Kidney (tissue), 14 donors: ENCODE results near the gene STAT5B. TPM values are rescaled to one million over a fixed set of nuclear protein-coding genes. Genes with fewer than 3 reads are reported as not detected.

Source experiments
- DNase-seq, 5 donors: peaks; one replicate each; pipeline ENCODE4 v3.0.0-alpha.2; 2013 to 2020
- FAIRE-seq: peaks from 2 replicates; lab custom pipeline; 2012; peaks lifted over from hg19 to GRCh38; lab: Jason Lieb, UNC
- H3K27ac ChIP-seq, 2 donors: one replicate each; pipeline ENCODE4 v1.7.0; 2013; ENCODE audit warnings: low read depth in 2 of 2, low read length in 2 of 2, inconsistent platforms in 1 of 2
- H3K27me3 ChIP-seq: one replicate; pipeline ENCODE4 v1.7.1; 2013; ENCODE audit warnings: low read length, inconsistent platforms; ENCODE audit not compliant: control insufficient read depth, insufficient read depth
- H3K36me3 ChIP-seq, 3 donors: one replicate each; pipeline versions ENCODE4 v1.7.0 to v1.7.1; 2013; ENCODE audit warnings: low read length in 3 of 3, control low read depth in 1 of 3, inconsistent platforms in 1 of 3; ENCODE audit not compliant: insufficient read depth in 3 of 3, control insufficient read depth in 2 of 3
- H3K4me1 ChIP-seq, 3 donors: one replicate each; pipeline versions ENCODE4 v1.7.0 to v1.7.1; 2013; ENCODE audit warnings: low read length in 3 of 3, inconsistent platforms in 1 of 3, low read depth in 1 of 3; ENCODE audit not compliant: control insufficient read depth in 2 of 3, insufficient read depth in 2 of 3
- H3K4me3 ChIP-seq, 3 donors: one replicate each; pipeline versions ENCODE4 v1.7.0 to v1.8.1; 2013; ENCODE audit warnings: low read length in 3 of 3, control low read depth in 1 of 3, inconsistent platforms in 1 of 3
- H3K9ac ChIP-seq, 3 donors: one replicate each; pipeline versions ENCODE4 v1.7.0 to v1.7.1; 2013; ENCODE audit warnings: low read length in 3 of 3, control low read depth in 1 of 3, inconsistent platforms in 1 of 3
- H3K9me3 ChIP-seq, 3 donors: one replicate each; pipeline versions ENCODE4 v1.7.0 to v1.7.1; 2013; ENCODE audit warnings: low read length in 3 of 3, control low read depth in 1 of 3, inconsistent platforms in 1 of 3; ENCODE audit not compliant: control insufficient read depth in 2 of 3, insufficient read depth in 1 of 3
- CTCF ChIP-seq: IDR thresholded peaks from 3 replicates; pipeline ENCODE4 v1.5.1; 2012; ENCODE audit warnings: mild to moderate bottlenecking, moderate library complexity, borderline replicate concordance; ENCODE audit not compliant: insufficient read depth; ENCODE audit errors: extremely low read depth
- intact Hi-C: fragments of 100-400 bp; cut with DNase I; formaldehyde crosslinking; loops from one replicate; pipeline ENCODE4 v1.11.1; 2022
- polyA plus RNA-seq: library from polyadenylated mRNA; stranded (reverse); fragments of 350-450 nt; fragmentation: Illumina TruSeq; extraction: RNeasy Lipid Tissue Mini Kit (QIAGEN cat#74804); gene quantifications from one replicate; pipeline ENCODE4 v1.2.3, GENCODE V29; 2014; ENCODE audit warnings: low read depth, low replicate concordance; ENCODE audit not compliant: insufficient read depth
- total RNA-seq: library from RNA; stranded (reverse); fragmentation: NEBNext Ultra II Directional; extraction: Animal tissue kit (Norgen Biotek cat#: 25700); gene quantifications from one replicate; pipeline ENCODE4 v1.2.1, GENCODE V29; 2021
- donor health status: control.
- donor health status: control.
- donor health status: control.
- donor health status: control.
- donor health status: control.
- donor health status: DM: yes; HTN: yes; CAD: no.
- donor health status: Normal renal cell carcinoma (clear cell type).

The STAT5B gene
- total and polyA plus RNA-seq, 2 donors from 2014 or later: 20.4 to 68.0 TPM

GRCh38 chr17:42289611-42290181 lies 13.5 kb upstream of the STAT5B start:
- H3K4me3 ChIP-seq: no peak overlapping the region
- peak in 1 of 5 donors; percentile 72 for DNase-seq
- H3K27me3 ChIP-seq: no peaks in the 10 kb centered on the region
- FAIRE-seq: no peak
- no peaks in the 10 kb centered on the region for H3K9me3 ChIP-seq
- intact Hi-C loops: no loop called here
- no peak for TF ChIP-seq CTCF
- no peak overlapping the region for H3K27ac ChIP-seq
- no peak overlapping the region for H3K9ac ChIP-seq
- H3K4me1 ChIP-seq: peaks cover 0 to 24% (median 5%) of the 10 kb centered on the region in 3 donors
- H3K36me3 ChIP-seq: no peaks in the 10 kb centered on the region

- Histone ChIP-seq H3K9me3 (no peaks in the 10 kb centered on the region), H3K27ac (peak overlapping the region; percentile 89 to 92), H3K4me3 (peak overlapping the region in 1 of 3 donors; percentile 71), H3K4me1 (peaks cover 0 to 24% (median 5%) of the 10 kb centered on the region in 3 donors), H3K36me3 (no peaks in the 10 kb centered on the region), H3K27me3 (no peaks in the 10 kb centered on the region), H3K9ac (peak overlapping the region in 2 of 3 donors; percentile 31 to 51)
- TF ChIP-seq CTCF: no peak
- FAIRE-seq (no peak), DNase-seq (peak in 2 of 5 donors; percentile 58 to 86)
- intact Hi-C loops: no loop called here
Measured at GRCh38 chr17:42288803-42289610, 12.8 kb upstream of the STAT5B start.

- no peaks in the 10 kb centered on the region for H3K36me3 ChIP-seq
- peak; percentile 83 to 96 (median 86) for DNase-seq
- intact Hi-C loops: no loop called here
- no peak for TF ChIP-seq CTCF
- peak within 1 kb of the TSS; percentile 89 to 92 for H3K27ac ChIP-seq
- H3K9ac ChIP-seq: peak within 1 kb of the TSS in 2 of 3 donors; percentile 46 to 83
- H3K4me1 ChIP-seq: peaks cover 0 to 24% (median 5%) of the 10 kb centered on the region in 3 donors
- no peaks in the 10 kb centered on the region for H3K27me3 ChIP-seq
- peak within 1 kb of the TSS in 2 of 3 donors; percentile 59 to 71 for H3K4me3 ChIP-seq
- H3K9me3 ChIP-seq: no peaks in the 10 kb centered on the region
- no peak for FAIRE-seq
Measured at GRCh38 chr17:42287977-42288802, 12.0 kb upstream of the STAT5B start, which contains the start of gene STAT5A. Gene STAT5A, plus strand, starts transcription at chr17:42288498. Its CDS starts 914 bp downstream, at chr17:42289412.
